GM12892 (cell line): ENCODE data around the gene RAB15.

ENCODE experiments used
- POLR2A ChIP-seq: IDR thresholded peaks from 2 replicates; pipeline ENCODE4 v1.6.1; 2011; ENCODE audit warnings: low read depth, low read length, control low read depth
- POLR2AphosphoS5 ChIP-seq: IDR thresholded peaks from 2 replicates; pipeline ENCODE4 v1.6.1; 2011; ENCODE audit warnings: low read depth, low read length, control low read depth
- TAF1 ChIP-seq: IDR thresholded peaks from 2 replicates; pipeline ENCODE4 v1.6.1; 2011; ENCODE audit warnings: low read depth, mild to moderate bottlenecking, control low read depth, low read length, borderline replicate concordance

GRCh38 chr14:64958201-64958600, 13.9 kb downstream of the RAB15 start:
- TF ChIP-seq POLR2A: no peak
- no peak for TF ChIP-seq POLR2AphosphoS5
- TF ChIP-seq TAF1: no peak
